Activated CD4-positive, alpha-beta T cell treated with anti-CD3 and anti-CD28 coated beads, Interleukin-2, amount 10 ng/mL, durations not matched to agents 7 days and 5 days (primary cell): ENCODE measurements around the gene ANKRD2. TPM values are rescaled to one million over a fixed set of nuclear protein-coding genes. Genes with fewer than 3 reads are reported as not detected.

Experiments
- CTCF ChIA-PET: fragments of 350-600 bp; sonication (Branson Sonifier 250); formaldehyde crosslinking; loops from one replicate; lab custom pipeline; 2021; ENCODE audit warnings: antibody characterized with exemption; lab: Charles Lee
- POLR2A ChIA-PET: fragments of 350-600 bp; sonication (Branson Sonifier 250); formaldehyde crosslinking; loops from one replicate; lab custom pipeline; 2021; ENCODE audit warnings: antibody characterized with exemption; lab: Charles Lee
- DNase-seq: peaks from one replicate; pipeline ENCODE4 v3.0.0-alpha.2; 2020
- H3K27ac Mint-ChIP-seq: one replicate; pipeline ENCODE4 v1.8.0; 2021; ENCODE audit warnings: mild to moderate bottlenecking, moderate library complexity, mixed read lengths
- H3K27me3 Mint-ChIP-seq: one replicate; pipeline ENCODE4 v1.8.0; 2021; ENCODE audit warnings: mixed read lengths
- H3K36me3 Mint-ChIP-seq: one replicate; pipeline ENCODE4 v1.8.0; 2021; ENCODE audit warnings: low read depth, mixed read lengths
- H3K4me1 Mint-ChIP-seq: one replicate; pipeline ENCODE4 v1.8.0; 2021; ENCODE audit warnings: mixed read lengths
- H3K4me3 Mint-ChIP-seq: one replicate; pipeline ENCODE4 v1.8.0; 2021; ENCODE audit warnings: mild to moderate bottlenecking, moderate library complexity, mixed read lengths
- H3K9me3 Mint-ChIP-seq: one replicate; pipeline ENCODE4 v1.8.0; 2021; ENCODE audit warnings: mixed read lengths
- total RNA-seq, 2 experiments: library from RNA; stranded (reverse); gene quantifications; one replicate each; pipeline ENCODE4 v1.2.3, GENCODE V29; 2021

Gene ANKRD2
- total RNA-seq, 2 experiments from 2014 or later: 0.37 TPM; not detected in 1

DNA sequence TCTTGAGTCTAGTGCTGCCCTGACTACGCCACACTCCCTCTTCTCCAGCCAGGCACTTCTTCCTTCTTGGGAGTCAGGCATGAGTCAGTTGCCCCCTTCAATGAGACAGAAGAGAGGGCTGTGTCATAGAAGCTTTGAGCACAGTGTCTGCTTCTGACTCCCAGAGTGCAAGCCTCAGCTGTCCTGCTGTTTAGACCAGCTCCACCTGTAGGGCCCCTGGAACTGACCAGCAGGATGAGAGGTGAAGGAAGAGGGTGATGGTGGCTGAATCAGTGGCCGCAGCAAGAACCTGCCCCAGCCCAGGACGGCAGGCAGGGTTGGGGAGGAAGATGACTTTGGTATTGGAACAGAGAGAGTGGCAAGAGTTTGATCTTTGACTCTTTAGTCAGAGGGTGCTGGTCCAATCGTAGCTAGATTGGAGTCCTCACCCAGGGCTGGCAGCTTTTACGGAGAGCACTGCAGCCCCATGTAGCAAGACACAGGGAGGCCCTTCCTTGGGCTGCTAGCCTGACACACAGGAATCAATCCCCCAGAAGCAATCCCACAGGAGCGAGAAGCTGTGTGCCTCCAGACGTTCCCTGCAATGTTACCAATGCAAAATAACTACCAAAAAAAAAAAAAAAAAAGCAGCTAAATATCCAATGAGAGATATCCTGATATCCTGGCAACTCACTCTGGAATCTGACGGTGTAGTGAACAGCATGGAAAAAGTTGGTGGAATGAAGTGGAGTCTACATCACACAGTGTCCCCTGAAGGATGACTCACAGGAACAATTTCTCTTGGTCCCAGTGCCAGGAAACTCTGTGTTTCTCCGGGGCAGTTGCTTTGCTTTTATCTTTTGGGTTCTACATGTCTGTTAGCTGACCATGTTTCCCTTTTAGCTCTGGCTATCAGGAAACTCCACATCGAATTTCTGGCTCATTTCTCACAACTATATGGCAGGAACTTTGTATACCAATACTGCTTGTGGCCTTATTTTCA lies 23.8 kb downstream of the ANKRD2 start:
- POLR2A ChIA-PET: no interaction called here
- no peaks in the 10 kb centered on the region for H3K27me3 Mint-ChIP-seq
- no peaks in the 10 kb centered on the region for H3K9me3 Mint-ChIP-seq
- no peak for DNase-seq
- no peaks in the 10 kb centered on the region for H3K36me3 Mint-ChIP-seq
- H3K4me3 Mint-ChIP-seq: no peak overlapping the region
- CTCF ChIA-PET: interaction anchor here (1.0 to 1.5 kb wide), 4 partner anchors 9 to 23 kb away, joined by 3 to 6 read pairs (median 5); no protein-coding TSS in a partner anchor
- H3K4me1 Mint-ChIP-seq: no peaks in the 10 kb centered on the region
- H3K27ac Mint-ChIP-seq: no peak overlapping the region

DNA sequence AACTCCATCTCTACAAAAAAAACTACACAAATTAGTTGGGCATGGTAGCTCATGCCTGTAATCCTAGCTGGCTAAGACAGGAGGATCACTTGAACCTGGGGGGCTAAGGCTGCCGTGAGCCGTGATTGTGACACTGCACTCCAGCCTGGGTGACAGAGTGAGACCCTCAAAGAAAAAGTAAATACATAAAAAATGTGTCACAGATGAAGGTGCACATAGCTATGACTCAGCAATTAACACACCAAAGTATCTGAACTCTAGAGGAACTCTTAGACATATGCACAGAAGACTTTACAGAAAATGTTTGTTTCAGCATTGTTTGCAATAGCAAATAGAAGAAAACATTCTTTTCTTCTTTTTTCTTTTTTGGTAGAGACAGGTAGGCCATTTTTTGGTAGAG lies 25.2 kb downstream of the ANKRD2 start:
- POLR2A ChIA-PET: no interaction called here
- Mint-ChIP-seq H3K27me3 (no peaks in the 10 kb centered on the region), H3K4me1 (no peaks in the 10 kb centered on the region), H3K27ac (no peak overlapping the region), H3K9me3 (no peaks in the 10 kb centered on the region), H3K4me3 (no peak overlapping the region), H3K36me3 (no peaks in the 10 kb centered on the region)
- CTCF ChIA-PET: interaction anchor here (0.9 kb wide), 1 partner anchor 26 kb away, joined by 3 read pairs; no protein-coding TSS in a partner anchor
- DNase-seq: no peak

DNA sequence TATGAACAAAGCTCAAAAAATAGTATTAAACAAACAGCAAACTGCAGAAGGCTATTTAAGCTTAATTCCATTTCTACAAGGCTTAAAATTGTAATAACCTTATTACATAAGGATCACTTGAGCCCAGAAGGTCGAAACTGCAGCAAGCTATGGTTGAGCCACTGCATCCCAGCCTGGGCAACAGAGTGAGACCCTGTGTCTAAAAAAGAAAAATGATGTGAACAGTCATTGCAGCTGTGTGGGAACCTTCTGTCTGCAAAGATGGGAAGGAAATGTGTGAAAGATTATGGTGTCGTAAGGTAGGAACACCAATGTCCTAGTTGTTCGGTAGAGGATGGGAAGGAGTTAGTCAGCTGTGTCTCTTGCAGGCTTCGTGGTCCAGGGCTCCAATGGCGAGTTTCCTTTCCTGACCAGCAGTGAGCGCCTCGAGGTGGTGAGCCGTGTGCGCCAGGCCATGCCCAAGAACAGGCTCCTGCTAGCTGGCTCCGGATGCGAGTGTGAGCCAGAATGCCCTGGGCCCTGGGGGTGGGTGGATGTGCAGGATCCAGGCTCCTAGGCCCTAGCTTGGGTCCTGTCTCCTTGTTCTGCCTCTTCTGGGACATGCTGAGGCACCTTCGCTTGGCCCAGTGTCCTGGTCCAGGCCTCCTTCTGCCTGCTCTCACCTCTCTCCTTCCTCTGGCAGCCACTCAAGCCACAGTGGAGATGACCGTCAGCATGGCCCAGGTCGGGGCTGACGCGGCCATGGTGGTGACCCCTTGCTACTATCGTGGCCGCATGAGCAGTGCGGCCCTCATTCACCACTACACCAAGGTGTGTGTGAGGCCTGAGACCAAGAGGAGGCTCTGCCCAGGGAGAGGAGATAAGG lies 26.1 kb downstream of the ANKRD2 start:
- Mint-ChIP-seq H3K9me3 (no peaks in the 10 kb centered on the region), H3K36me3 (no peaks in the 10 kb centered on the region), H3K4me1 (no peaks in the 10 kb centered on the region), H3K27ac (no peak overlapping the region), H3K27me3 (no peaks in the 10 kb centered on the region), H3K4me3 (no peak overlapping the region)
- CTCF ChIA-PET: interaction anchor here (0.9 to 1.2 kb wide), 2 partner anchors 27 to 103 kb away, joined by 3 read pairs; no protein-coding TSS in a partner anchor
- no peak for DNase-seq
- POLR2A ChIA-PET: no interaction called here

DNA sequence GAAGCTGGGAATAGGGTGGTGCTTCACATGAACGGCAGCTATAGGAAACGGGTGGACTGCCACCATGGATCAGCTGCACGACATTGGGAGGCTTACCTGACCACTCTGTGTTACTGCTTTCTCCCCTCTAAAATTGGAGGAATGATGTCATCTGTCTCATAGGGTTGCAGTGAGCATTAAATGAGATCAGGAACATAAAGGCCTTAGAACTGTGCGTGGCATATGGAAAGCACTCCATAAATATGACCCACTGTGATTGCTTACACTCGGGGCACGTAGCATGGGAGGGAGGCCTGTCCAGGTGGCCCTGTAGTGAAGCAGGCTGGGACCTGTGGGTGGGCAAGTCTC lies 26.7 kb downstream of the ANKRD2 start:
- Mint-ChIP-seq H3K27ac (no peak overlapping the region), H3K27me3 (no peaks in the 10 kb centered on the region), H3K9me3 (no peaks in the 10 kb centered on the region), H3K4me3 (no peak overlapping the region), H3K4me1 (no peaks in the 10 kb centered on the region), H3K36me3 (no peaks in the 10 kb centered on the region)
- ChIA-PET CTCF (interaction anchor here (1.2 to 1.5 kb wide), 3 partner anchors 9 to 103 kb away, joined by 3 read pairs; partner anchors contain the start of genes C10orf62 and HOGA1), POLR2A (no interaction called here)
- no peak for DNase-seq

DNA sequence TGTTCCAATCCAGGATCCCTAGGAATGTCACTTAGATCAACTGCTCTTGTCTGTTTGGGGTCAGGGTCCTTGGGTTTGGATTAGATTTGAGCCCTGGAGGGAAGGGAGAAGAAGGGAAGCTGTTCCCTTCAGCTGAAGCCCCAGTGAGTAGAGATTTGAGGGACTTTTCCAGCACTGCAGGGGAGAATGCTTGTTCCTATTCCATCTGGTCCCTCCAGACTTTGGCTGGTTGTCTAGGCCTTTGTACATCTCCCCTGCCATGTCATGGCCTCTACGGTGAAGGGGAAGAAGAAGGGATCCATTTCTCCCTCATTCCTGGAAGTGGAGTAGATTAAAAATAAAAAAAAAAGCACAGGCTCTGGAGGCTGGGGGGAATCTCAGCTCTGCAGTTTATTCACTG lies 28.0 kb downstream of the ANKRD2 start:
- peaks cover under 1% of the 10 kb centered on the region for H3K27me3 Mint-ChIP-seq
- H3K9me3 Mint-ChIP-seq: no peaks in the 10 kb centered on the region
- no peaks in the 10 kb centered on the region for H3K36me3 Mint-ChIP-seq
- POLR2A ChIA-PET: interaction anchor here (0.6 kb wide), 1 partner anchor 11 kb away, joined by 5 read pairs; no protein-coding TSS in a partner anchor
- CTCF ChIA-PET: interaction anchor here (0.5 to 1.9 kb wide), 4 partner anchors 9 to 46 kb away, joined by 3 to 5 read pairs (median 4); partner anchors contain the start of gene C10orf62
- H3K27ac Mint-ChIP-seq: no peak overlapping the region
- H3K4me3 Mint-ChIP-seq: no peak overlapping the region
- no peaks in the 10 kb centered on the region for H3K4me1 Mint-ChIP-seq
- DNase-seq: no peak

DNA sequence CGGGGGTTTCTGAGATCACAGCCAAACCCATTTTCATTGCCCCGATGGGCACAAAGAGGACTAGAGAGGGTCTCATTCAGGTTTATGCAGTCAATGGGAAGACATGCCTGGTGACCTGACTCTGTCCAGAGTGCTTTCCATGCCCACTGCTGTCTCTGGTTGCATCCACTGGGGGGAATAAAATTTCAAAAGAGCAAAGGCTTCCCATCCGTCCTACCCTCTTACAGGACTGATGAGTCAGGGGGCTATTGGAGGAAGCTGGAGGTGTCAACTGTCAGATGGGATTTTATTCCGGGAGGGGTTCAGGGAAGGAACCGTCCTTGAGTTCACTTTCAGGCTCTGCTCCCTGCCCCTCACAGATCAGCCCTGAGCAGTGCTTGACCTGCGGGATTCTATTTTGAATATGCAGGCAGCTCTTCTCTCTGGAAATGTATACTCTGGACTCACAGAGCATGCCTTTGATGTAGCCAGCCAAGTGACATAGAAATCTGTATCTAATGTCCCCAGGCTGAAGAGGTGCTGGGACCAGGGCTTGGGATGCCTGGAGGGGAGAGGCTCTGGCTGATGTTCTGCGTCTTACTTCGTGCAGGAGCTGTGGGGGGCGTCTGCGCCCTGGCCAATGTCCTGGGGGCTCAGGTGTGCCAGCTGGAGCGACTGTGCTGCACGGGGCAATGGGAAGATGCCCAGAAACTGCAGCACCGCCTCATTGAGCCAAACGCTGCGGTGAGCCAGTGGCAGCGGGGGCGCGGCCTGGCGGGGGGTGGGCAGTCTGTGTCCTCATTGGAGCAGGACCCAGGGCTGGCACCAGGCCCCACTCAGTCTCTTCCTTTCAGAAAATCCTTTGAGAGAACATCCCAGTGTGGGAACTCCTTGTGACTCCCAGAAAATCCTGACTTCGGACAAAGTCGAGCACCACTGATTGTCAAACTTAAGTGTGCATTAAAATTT lies 29.0 kb downstream of the ANKRD2 start:
- Mint-ChIP-seq H3K27ac (no peak overlapping the region), H3K4me1 (no peaks in the 10 kb centered on the region), H3K27me3 (peaks cover 3% of the 10 kb centered on the region), H3K9me3 (no peaks in the 10 kb centered on the region), H3K36me3 (no peaks in the 10 kb centered on the region), H3K4me3 (no peak overlapping the region)
- ChIA-PET CTCF (interaction anchor here (1.9 kb wide), 1 partner anchor 10 kb away, joined by 4 read pairs; no protein-coding TSS in a partner anchor), POLR2A (interaction anchor here (0.6 kb wide), 1 partner anchor 10 kb away, joined by 5 read pairs; no protein-coding TSS in a partner anchor)
- DNase-seq: no peak

DNA sequence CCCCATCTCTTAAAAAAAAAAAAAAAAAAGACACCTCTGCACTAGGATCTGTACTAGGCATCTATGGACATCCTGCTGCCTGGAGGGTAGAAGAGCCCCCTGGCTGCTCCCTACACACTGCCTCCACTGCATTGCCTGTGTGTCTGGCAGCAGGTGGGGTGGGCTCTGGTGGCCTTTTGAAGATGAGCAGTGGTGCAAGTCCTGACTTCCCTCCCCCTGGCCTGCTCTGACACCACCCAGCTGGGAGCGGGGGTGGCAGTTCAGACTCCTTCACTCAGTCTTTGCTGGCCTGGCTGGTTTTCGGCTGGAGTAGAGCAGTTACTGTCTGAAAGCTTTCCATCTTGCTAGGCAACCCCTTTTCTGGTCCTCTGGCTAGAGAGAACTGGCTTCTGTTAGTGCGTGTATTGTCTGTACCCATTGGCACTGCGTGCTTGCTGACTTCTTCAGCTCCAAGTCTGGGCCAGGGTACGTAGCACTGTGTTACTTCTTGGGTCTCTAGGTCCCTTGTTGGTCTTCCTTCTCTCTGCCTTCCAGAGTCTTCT lies 34.6 kb downstream of the ANKRD2 start:
- ChIA-PET CTCF (interaction anchor here (0.6 to 1.2 kb wide), 2 partner anchors 18 to 53 kb away, joined by 3 to 4 read pairs; no protein-coding TSS in a partner anchor), POLR2A (no interaction called here)
- Mint-ChIP-seq H3K4me3 (no peak overlapping the region), H3K9me3 (no peaks in the 10 kb centered on the region), H3K36me3 (no peaks in the 10 kb centered on the region), H3K27me3 (peaks cover 3% of the 10 kb centered on the region), H3K27ac (no peak overlapping the region), H3K4me1 (no peaks in the 10 kb centered on the region)
- no peak for DNase-seq

DNA sequence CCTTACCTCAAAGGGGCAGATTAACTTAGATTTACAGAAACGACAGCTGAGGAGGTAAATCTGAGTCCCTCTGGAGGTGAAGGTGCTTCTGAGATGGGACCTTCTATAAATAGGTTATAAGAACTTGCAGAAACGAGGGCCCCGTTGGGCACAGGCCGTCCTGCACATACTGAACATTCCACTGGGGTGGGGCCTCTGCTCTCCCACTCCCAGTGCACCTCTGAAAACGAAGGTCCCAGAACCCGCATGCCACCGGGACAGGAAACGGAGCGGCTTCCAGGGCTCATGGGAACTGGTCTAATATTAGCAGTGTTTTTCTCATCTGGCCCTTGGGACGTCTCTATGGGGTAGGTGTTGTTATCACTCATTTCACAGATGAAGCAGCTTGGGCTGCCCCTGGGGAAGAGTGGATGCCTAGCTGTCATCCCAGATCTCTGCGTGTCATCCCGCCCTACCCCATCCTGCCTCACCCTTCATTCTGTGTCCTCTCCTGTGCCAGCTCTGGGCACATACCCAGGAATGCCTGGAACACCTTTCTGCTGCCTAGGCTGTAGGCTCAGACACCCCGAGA lies 36.5 kb downstream of the ANKRD2 start:
- CTCF ChIA-PET: interaction anchor here (0.6 to 2.0 kb wide), 2 partner anchors 37 to 1602 kb away, joined by 3 to 8 read pairs; partner anchors contain the start of gene ANKRD2
- Mint-ChIP-seq H3K4me3 (no peak overlapping the region), H3K36me3 (no peaks in the 10 kb centered on the region), H3K4me1 (no peaks in the 10 kb centered on the region), H3K27ac (no peak overlapping the region), H3K9me3 (no peaks in the 10 kb centered on the region), H3K27me3 (peaks cover 3% of the 10 kb centered on the region)
- DNase-seq: no peak
- POLR2A ChIA-PET: no interaction called here

DNA sequence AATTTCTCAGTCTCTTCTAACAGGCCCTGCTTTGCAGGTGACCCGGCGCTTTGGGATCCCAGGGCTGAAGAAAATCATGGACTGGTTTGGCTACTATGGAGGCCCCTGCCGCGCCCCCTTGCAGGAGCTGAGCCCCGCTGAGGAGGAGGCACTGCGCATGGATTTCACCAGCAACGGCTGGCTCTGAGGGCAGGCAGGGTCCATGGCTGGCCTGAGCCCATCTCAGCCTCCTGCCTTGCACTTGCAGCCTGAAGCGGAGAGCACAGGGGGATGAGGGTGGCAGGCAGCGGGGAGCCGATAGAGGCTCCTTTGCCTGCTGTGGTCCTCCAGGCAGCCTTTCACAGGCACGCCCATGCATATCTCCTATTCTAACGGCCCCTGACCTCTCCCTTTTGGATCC lies 38.9 kb downstream of the ANKRD2 start:
- H3K27ac Mint-ChIP-seq: no peak overlapping the region
- no peaks in the 10 kb centered on the region for H3K36me3 Mint-ChIP-seq
- ChIA-PET POLR2A (interaction anchor here (0.5 kb wide), 1 partner anchor 10 kb away, joined by 5 read pairs; no protein-coding TSS in a partner anchor), CTCF (interaction anchor here (0.9 to 2.2 kb wide), 3 partner anchors 11 to 40 kb away, joined by 5 to 11 read pairs (median 5); partner anchors contain the start of gene ANKRD2)
- H3K9me3 Mint-ChIP-seq: no peaks in the 10 kb centered on the region
- no peak overlapping the region for H3K4me3 Mint-ChIP-seq
- H3K27me3 Mint-ChIP-seq: no peaks in the 10 kb centered on the region
- H3K4me1 Mint-ChIP-seq: no peaks in the 10 kb centered on the region
- no peak for DNase-seq

DNA sequence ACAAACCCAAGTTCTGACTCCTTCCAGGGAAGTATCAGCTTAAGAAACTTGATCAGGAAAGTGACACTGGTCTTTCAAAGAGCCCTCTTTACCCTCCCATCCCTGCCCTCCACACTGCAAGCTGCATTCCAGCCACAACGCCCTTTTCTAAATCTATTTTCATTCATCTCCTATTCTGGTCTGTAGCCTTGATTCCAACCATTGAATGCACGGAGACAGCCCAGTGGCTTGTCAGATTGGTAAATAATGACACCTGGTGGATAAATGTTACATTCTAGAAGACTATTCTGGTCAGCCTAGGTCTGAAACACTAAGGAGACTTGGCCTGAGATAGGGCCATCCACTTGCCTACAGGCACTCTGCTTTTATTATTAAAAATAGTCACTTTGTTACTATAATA lies 39.8 kb downstream of the ANKRD2 start:
- POLR2A ChIA-PET: no interaction called here
- CTCF ChIA-PET: interaction anchor here (0.7 to 2.2 kb wide), 4 partner anchors 12 to 254 kb away, joined by 3 to 11 read pairs (median 4); partner anchors contain the start of genes ANKRD2 and PI4K2A
- H3K36me3 Mint-ChIP-seq: no peaks in the 10 kb centered on the region
- H3K27me3 Mint-ChIP-seq: no peaks in the 10 kb centered on the region
- H3K9me3 Mint-ChIP-seq: no peaks in the 10 kb centered on the region
- no peak for DNase-seq
- H3K4me1 Mint-ChIP-seq: no peaks in the 10 kb centered on the region
- H3K27ac Mint-ChIP-seq: no peak overlapping the region
- H3K4me3 Mint-ChIP-seq: no peak overlapping the region

DNA sequence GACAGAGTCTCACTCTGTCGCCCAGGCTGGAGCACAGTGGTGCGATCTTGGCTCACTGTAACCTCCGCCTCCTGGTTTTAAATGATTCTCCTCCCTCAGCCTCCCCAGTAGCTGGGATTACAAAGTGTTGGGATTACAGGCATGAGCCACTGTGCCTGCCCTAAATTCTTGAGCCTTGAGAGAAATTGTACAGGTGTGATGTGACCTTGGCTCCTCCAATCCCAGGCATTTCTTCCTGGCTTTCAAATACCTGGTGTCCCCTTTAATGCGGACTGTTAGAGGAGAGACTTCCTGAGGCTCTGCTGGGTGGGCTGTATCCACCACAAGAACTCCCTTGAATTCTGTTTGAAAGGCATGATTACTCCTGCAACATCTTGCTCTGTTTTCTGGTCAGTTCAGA lies 45.7 kb downstream of the ANKRD2 start:
- no peaks in the 10 kb centered on the region for H3K36me3 Mint-ChIP-seq
- H3K9me3 Mint-ChIP-seq: no peaks in the 10 kb centered on the region
- DNase-seq: no peak
- H3K27me3 Mint-ChIP-seq: no peaks in the 10 kb centered on the region
- no peak overlapping the region for H3K27ac Mint-ChIP-seq
- ChIA-PET CTCF (no interaction called here), POLR2A (no interaction called here)
- H3K4me3 Mint-ChIP-seq: no peak overlapping the region
- H3K4me1 Mint-ChIP-seq: no peaks in the 10 kb centered on the region
